Measurements from ENCODE around the gene CREB3L2. TPM values are rescaled to one million over a fixed set of nuclear protein-coding genes. Genes with fewer than 3 reads are reported as not detected.

The CREB3L2 gene
- total and polyA plus RNA-seq, 2 donors (not counting 1 experiment from before 2014, with no cell fraction given), result 39.3 to 63.7 TPM

GRCh38 chr7:137989590-137989989 lies 12.3 kb downstream of the CREB3L2 start:
- Histone ChIP-seq H3K27ac (ENCODE audit: insufficient read depth, low read length) (peak overlapping the region; percentile 85), H3K36me3 (ENCODE audit: control insufficient read depth, insufficient read depth, low read length) (no peaks in the 10 kb centered on the region), H4K20me1 (ENCODE audit: control insufficient read depth, extremely low read depth, insufficient read depth, low read length) (no peaks in the 10 kb centered on the region), H3K4me3 (replicated peaks in 1 of 4; ENCODE audit: control extremely low read depth in 1 of 4, insufficient read depth in 1 of 4, low read depth in 3 of 4, low read length in 4 of 4) (no peak overlapping the region), H3K79me2 (ENCODE audit: control insufficient read depth, insufficient read depth, low read length) (peaks cover 75% of the 10 kb centered on the region), H3K27me3 (ENCODE audit: control insufficient read depth, insufficient read depth, low read length) (no peaks in the 10 kb centered on the region), H3K4me1 (ENCODE audit: control insufficient read depth, extremely low read depth, insufficient read depth, low read length) (peaks cover 44% of the 10 kb centered on the region), H3K9me3 (ENCODE audit: control insufficient read depth, insufficient read depth, low read depth, low read length) (no peaks in the 10 kb centered on the region), H3K4me2 (ENCODE audit: extremely low read depth, insufficient read depth, low read length) (peak overlapping the region; percentile 41), H3K9ac (ENCODE audit: insufficient read depth, low read length) (no peak overlapping the region), H2AFZ (ENCODE audit: low read length) (no peak overlapping the region)
- TF ChIP-seq CTCF (conservative IDR thresholded peaks at IDR 0.05 in 1 of 2, IDR thresholded peaks at IDR 0.05 in 1 of 2; ENCODE audit: low read depth in 1 of 2, low read length in 2 of 2) (no peak), EZH2 (IDR thresholded peaks at IDR 0.05; ENCODE audit: low read length, missing control alignments) (no peak)
- DNase-seq (ENCODE audit: low read depth in 2 of 2), result no peak

GRCh38 chr7:137989094-137989493 lies 12.8 kb downstream of the CREB3L2 start:
- no peak for DNase-seq (ENCODE audit: low read depth in 2 of 2)
- Histone ChIP-seq H4K20me1 (ENCODE audit: control insufficient read depth, extremely low read depth, insufficient read depth, low read length) (no peaks in the 10 kb centered on the region), H2AFZ (ENCODE audit: low read length) (no peak overlapping the region), H3K9ac (ENCODE audit: insufficient read depth, low read length) (no peak overlapping the region), H3K27me3 (ENCODE audit: control insufficient read depth, insufficient read depth, low read length) (no peaks in the 10 kb centered on the region), H3K4me2 (ENCODE audit: extremely low read depth, insufficient read depth, low read length) (no peak overlapping the region), H3K4me3 (replicated peaks in 1 of 4; ENCODE audit: control extremely low read depth in 1 of 4, insufficient read depth in 1 of 4, low read depth in 3 of 4, low read length in 4 of 4) (no peak overlapping the region), H3K36me3 (ENCODE audit: control insufficient read depth, insufficient read depth, low read length) (no peaks in the 10 kb centered on the region), H3K9me3 (ENCODE audit: control insufficient read depth, insufficient read depth, low read depth, low read length) (no peaks in the 10 kb centered on the region), H3K27ac (ENCODE audit: insufficient read depth, low read length) (peak overlapping the region; percentile 85), H3K79me2 (ENCODE audit: control insufficient read depth, insufficient read depth, low read length) (peaks cover 75% of the 10 kb centered on the region), H3K4me1 (ENCODE audit: control insufficient read depth, extremely low read depth, insufficient read depth, low read length) (peaks cover 47% of the 10 kb centered on the region)
- TF ChIP-seq CTCF (conservative IDR thresholded peaks at IDR 0.05 in 1 of 2, IDR thresholded peaks at IDR 0.05 in 1 of 2; ENCODE audit: low read depth in 1 of 2, low read length in 2 of 2) (no peak), EZH2 (IDR thresholded peaks at IDR 0.05; ENCODE audit: low read length, missing control alignments) (no peak)

GRCh38 chr7:137987968-137988367 lies 13.9 kb downstream of the CREB3L2 start:
- no peak for DNase-seq (ENCODE audit: low read depth in 2 of 2)
- Histone ChIP-seq H3K4me2 (ENCODE audit: extremely low read depth, insufficient read depth, low read length) (no peak overlapping the region), H3K27me3 (ENCODE audit: control insufficient read depth, insufficient read depth, low read length) (no peaks in the 10 kb centered on the region), H3K79me2 (ENCODE audit: control insufficient read depth, insufficient read depth, low read length) (peaks cover 79% of the 10 kb centered on the region), H3K9me3 (ENCODE audit: control insufficient read depth, insufficient read depth, low read depth, low read length) (no peaks in the 10 kb centered on the region), H2AFZ (ENCODE audit: low read length) (no peak overlapping the region), H3K4me3 (replicated peaks in 1 of 4; ENCODE audit: control extremely low read depth in 1 of 4, insufficient read depth in 1 of 4, low read depth in 3 of 4, low read length in 4 of 4) (no peak overlapping the region), H4K20me1 (ENCODE audit: control insufficient read depth, extremely low read depth, insufficient read depth, low read length) (no peaks in the 10 kb centered on the region), H3K9ac (ENCODE audit: insufficient read depth, low read length) (no peak overlapping the region), H3K27ac (ENCODE audit: insufficient read depth, low read length) (peak overlapping the region; percentile 93), H3K36me3 (ENCODE audit: control insufficient read depth, insufficient read depth, low read length) (peaks cover 2% of the 10 kb centered on the region), H3K4me1 (ENCODE audit: control insufficient read depth, extremely low read depth, insufficient read depth, low read length) (peaks cover 42% of the 10 kb centered on the region)
- TF ChIP-seq CTCF (conservative IDR thresholded peaks at IDR 0.05 in 1 of 2, IDR thresholded peaks at IDR 0.05 in 1 of 2; ENCODE audit: low read depth in 1 of 2, low read length in 2 of 2), result no peak
- TF ChIP-seq EZH2 (IDR thresholded peaks at IDR 0.05; ENCODE audit: low read length, missing control alignments), result no peak

Measured in fibroblast of lung (primary cell).